IPS-NIHi7 (cell line): ENCODE measurements around the gene TXNL4A.
A peak's percentile ranks its signal among the peaks of the same experiment; 100 is the strongest.
"Not testable (repeated sequence)": the region's sequence is repeated elsewhere in the genome, so short reads cannot be mapped to it uniquely, and the experiment has no call there.

Experiments used
- DNase-seq: peaks from one replicate; pipeline ENCODE4 v3.0.0; 2012; ENCODE audit warnings: mixed read lengths; ENCODE audit errors: extremely low spot score

TXNL4A gene

GRCh38 chr18:79999701-80000100 lies 11.3 kb upstream of the TXNL4A start:
- not testable (repeated sequence) for DNase-seq

- no peak for DNase-seq
Observed at GRCh38 chr18:79991494-79991893, 3.1 kb upstream of the TXNL4A start.

GRCh38 chr18:79989195-79989497 lies 783 bp upstream of the TXNL4A start:
- no peak for DNase-seq

GRCh38 chr18:79988071-79988450 lies 302 bp downstream of the TXNL4A start:
- peak; percentile 74 for DNase-seq

- DNase-seq: no peak
Observed at GRCh38 chr18:79987566-79987965, 797 bp downstream of the TXNL4A start.

- no peak for DNase-seq
Observed at GRCh38 chr18:79986726-79987125, 1.6 kb downstream of the TXNL4A start.

GRCh38 chr18:79985172-79985571 lies 3.2 kb downstream of the TXNL4A start:
- no peak for DNase-seq

GRCh38 chr18:79983793-79984192 lies 4.6 kb downstream of the TXNL4A start:
- DNase-seq: no peak

GRCh38 chr18:79983253-79983652 lies 5.1 kb downstream of the TXNL4A start:
- no peak for DNase-seq

GRCh38 chr18:79982736-79983135 lies 5.6 kb downstream of the TXNL4A start:
- DNase-seq: no peak

GRCh38 chr18:79980585-79980984 lies 7.8 kb downstream of the TXNL4A start:
- no peak for DNase-seq

GRCh38 chr18:79979843-79980242 lies 8.5 kb downstream of the TXNL4A start:
- no peak for DNase-seq

- DNase-seq: no peak
Observed at GRCh38 chr18:79975985-79976680, 12.2 kb downstream of the TXNL4A start.

- DNase-seq: no peak
Observed at GRCh38 chr18:79975043-79975442, 13.3 kb downstream of the TXNL4A start.

- DNase-seq: no peak
Observed at GRCh38 chr18:79974025-79974654, 14.2 kb downstream of the TXNL4A start.

GRCh38 chr18:79973517-79973916 lies 14.8 kb downstream of the TXNL4A start:
- no peak for DNase-seq

GRCh38 chr18:79972720-79973119 lies 15.6 kb downstream of the TXNL4A start:
- no peak for DNase-seq

- no peak for DNase-seq
Observed at GRCh38 chr18:79971986-79972385, 16.4 kb downstream of the TXNL4A start.

- DNase-seq: no peak
Observed at GRCh38 chr18:79971211-79971952, 17.0 kb downstream of the TXNL4A start.

- no peak for DNase-seq
Observed at GRCh38 chr18:79970419-79971133, 17.8 kb downstream of the TXNL4A start.

- DNase-seq: no peak
Observed at GRCh38 chr18:79965119-79965902, 23.1 kb downstream of the TXNL4A start.
